ENCODE results near the gene TBC1D4. TPM values are rescaled to one million over a fixed set of nuclear protein-coding genes. Genes with fewer than 3 reads are reported as not detected.

The TBC1D4 gene
- total and polyA plus RNA-seq, 9 donors: 26.2 to 91.3 (median 52.6) TPM

- no peaks in the 10 kb centered on the region for H3K9me3 ChIP-seq
- no peaks in the 10 kb centered on the region for H3K27me3 ChIP-seq
- no peak for TF ChIP-seq POLR2A (IDR thresholded peaks at IDR 0.05)
- TF ChIP-seq CTCF (IDR thresholded peaks at IDR 0.05): no peak
- TF ChIP-seq EP300 (IDR thresholded peaks at IDR 0.05): no peak
- intact Hi-C loops (cut with DNase I): no loop called here
- DNase-seq: no peak
- H3K36me3 ChIP-seq: no peaks in the 10 kb centered on the region
- WGBS, 3 donors: 13 to 19% (median 17%) methylated on average over 7 of the region's 7 CpGs
- H3K4me1 ChIP-seq (ENCODE audit: insufficient read depth): peaks cover 7% of the 10 kb centered on the region
- no peak overlapping the region for H3K4me3 ChIP-seq
- peak overlapping the region in 1 of 2 donors; percentile 28 for H3K27ac ChIP-seq
These were observed 36.1 kb downstream of the TBC1D4 start for GRCh38 chr13:75445717-75446499.

GRCh38 chr13:75444016-75444415 lies 38.0 kb downstream of the TBC1D4 start:
- WGBS, 3 donors: 96 to 98% (median 97%) methylated on average over 6 of the region's 6 CpGs
- intact Hi-C loops (cut with DNase I): no loop called here
- H3K4me3 ChIP-seq: no peak overlapping the region
- H3K27ac ChIP-seq: peak overlapping the region in 1 of 2 donors; percentile 44
- no peak for TF ChIP-seq EP300 (IDR thresholded peaks at IDR 0.05)
- no peak for TF ChIP-seq CTCF (IDR thresholded peaks at IDR 0.05)
- H3K4me1 ChIP-seq (ENCODE audit: insufficient read depth): peaks cover 9% of the 10 kb centered on the region
- DNase-seq: no peak
- H3K9me3 ChIP-seq: no peaks in the 10 kb centered on the region
- H3K36me3 ChIP-seq: no peaks in the 10 kb centered on the region
- H3K27me3 ChIP-seq: no peaks in the 10 kb centered on the region

GRCh38 chr13:75443356-75443958 lies 38.5 kb downstream of the TBC1D4 start:
- Histone ChIP-seq H3K36me3 (no peaks in the 10 kb centered on the region), H3K4me3 (no peak overlapping the region), H3K9me3 (no peaks in the 10 kb centered on the region), H3K27me3 (no peaks in the 10 kb centered on the region), H3K27ac (peak overlapping the region in 1 of 2 donors; percentile 44), H3K4me1 (ENCODE audit: insufficient read depth) (peaks cover 9% of the 10 kb centered on the region)
- DNase-seq: no peak
- intact Hi-C loops (cut with DNase I): no loop called here
- 53 to 77% (median 56%) methylated on average over 8 of the region's 8 CpGs for WGBS, 3 donors
- TF ChIP-seq EP300 (IDR thresholded peaks at IDR 0.05): no peak
- no peak for TF ChIP-seq CTCF (IDR thresholded peaks at IDR 0.05)
- TF ChIP-seq POLR2A (IDR thresholded peaks at IDR 0.05): no peak

- no peak overlapping the region for H3K4me3 ChIP-seq
- no peaks in the 10 kb centered on the region for H3K9me3 ChIP-seq
- H3K27me3 ChIP-seq: no peaks in the 10 kb centered on the region
- no peaks in the 10 kb centered on the region for H3K36me3 ChIP-seq
- intact Hi-C loops (cut with DNase I): no loop called here
- no peak for DNase-seq
- 32 to 62% (median 45%) methylated on average over 6 of the region's 6 CpGs for WGBS, 3 donors
- H3K4me1 ChIP-seq (ENCODE audit: insufficient read depth): peaks cover 9% of the 10 kb centered on the region
- peak overlapping the region in 1 of 2 donors; percentile 44 for H3K27ac ChIP-seq
- no peak for TF ChIP-seq POLR2A (IDR thresholded peaks at IDR 0.05)
- TF ChIP-seq EP300 (IDR thresholded peaks at IDR 0.05): no peak
- TF ChIP-seq CTCF (IDR thresholded peaks at IDR 0.05): no peak
These were observed 39.2 kb downstream of the TBC1D4 start for GRCh38 chr13:75442736-75443234.
